ENCODE results near the gene PTPRH.

Gene PTPRH

DNA sequence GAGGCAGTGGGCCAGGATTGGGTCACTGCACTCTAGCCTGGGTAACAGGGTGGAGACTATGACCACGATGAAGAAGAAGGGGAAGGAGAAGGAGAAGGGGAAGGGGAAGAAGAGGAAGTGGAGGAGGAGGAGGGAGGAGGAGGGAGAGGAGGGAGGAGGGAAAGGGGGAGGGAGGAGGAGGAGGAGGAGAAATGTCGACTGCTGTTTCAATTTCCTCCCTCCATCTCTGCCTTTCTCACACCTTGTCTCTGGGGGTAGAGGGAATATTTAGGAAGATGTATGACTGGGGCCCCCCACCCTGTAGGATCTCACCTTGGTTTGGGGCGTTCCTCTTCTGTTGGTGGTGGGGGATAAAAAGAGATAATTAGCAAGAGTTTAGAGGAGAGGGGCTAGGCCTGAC is 64.1 kb downstream of the PTPRH start:
- no peak overlapping the region for H3K4me3 ChIP-seq (ENCODE audit: low read length)
- no peak for DNase-seq (ENCODE audit: low read depth)
- TF ChIP-seq, protein P1, sequence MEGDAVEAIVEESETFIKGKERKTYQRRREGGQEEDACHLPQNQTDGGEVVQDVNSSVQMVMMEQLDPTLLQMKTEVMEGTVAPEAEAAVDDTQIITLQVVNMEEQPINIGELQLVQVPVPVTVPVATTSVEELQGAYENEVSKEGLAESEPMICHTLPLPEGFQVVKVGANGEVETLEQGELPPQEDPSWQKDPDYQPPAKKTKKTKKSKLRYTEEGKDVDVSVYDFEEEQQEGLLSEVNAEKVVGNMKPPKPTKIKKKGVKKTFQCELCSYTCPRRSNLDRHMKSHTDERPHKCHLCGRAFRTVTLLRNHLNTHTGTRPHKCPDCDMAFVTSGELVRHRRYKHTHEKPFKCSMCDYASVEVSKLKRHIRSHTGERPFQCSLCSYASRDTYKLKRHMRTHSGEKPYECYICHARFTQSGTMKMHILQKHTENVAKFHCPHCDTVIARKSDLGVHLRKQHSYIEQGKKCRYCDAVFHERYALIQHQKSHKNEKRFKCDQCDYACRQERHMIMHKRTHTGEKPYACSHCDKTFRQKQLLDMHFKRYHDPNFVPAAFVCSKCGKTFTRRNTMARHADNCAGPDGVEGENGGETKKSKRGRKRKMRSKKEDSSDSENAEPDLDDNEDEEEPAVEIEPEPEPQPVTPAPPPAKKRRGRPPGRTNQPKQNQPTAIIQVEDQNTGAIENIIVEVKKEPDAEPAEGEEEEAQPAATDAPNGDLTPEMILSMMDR (conservative IDR thresholded peaks at IDR 0.05; ENCODE audit: low read length) = no peak

GRCh38 chr19:55141696-55142095 is 67.6 kb downstream of the PTPRH start:
- no peak overlapping the region for H3K4me3 ChIP-seq (ENCODE audit: low read length)
- no peak for DNase-seq (ENCODE audit: low read depth)
- TF ChIP-seq, protein P1 (conservative IDR thresholded peaks at IDR 0.05; ENCODE audit: low read length) = no peak

GRCh38 chr19:55137915-55138314 is 71.4 kb downstream of the PTPRH start:
- H3K4me3 ChIP-seq (ENCODE audit: low read length) = no peak overlapping the region
- TF ChIP-seq, protein P1 (conservative IDR thresholded peaks at IDR 0.05; ENCODE audit: low read length) = no peak
- no peak for DNase-seq (ENCODE audit: low read depth)

DNA sequence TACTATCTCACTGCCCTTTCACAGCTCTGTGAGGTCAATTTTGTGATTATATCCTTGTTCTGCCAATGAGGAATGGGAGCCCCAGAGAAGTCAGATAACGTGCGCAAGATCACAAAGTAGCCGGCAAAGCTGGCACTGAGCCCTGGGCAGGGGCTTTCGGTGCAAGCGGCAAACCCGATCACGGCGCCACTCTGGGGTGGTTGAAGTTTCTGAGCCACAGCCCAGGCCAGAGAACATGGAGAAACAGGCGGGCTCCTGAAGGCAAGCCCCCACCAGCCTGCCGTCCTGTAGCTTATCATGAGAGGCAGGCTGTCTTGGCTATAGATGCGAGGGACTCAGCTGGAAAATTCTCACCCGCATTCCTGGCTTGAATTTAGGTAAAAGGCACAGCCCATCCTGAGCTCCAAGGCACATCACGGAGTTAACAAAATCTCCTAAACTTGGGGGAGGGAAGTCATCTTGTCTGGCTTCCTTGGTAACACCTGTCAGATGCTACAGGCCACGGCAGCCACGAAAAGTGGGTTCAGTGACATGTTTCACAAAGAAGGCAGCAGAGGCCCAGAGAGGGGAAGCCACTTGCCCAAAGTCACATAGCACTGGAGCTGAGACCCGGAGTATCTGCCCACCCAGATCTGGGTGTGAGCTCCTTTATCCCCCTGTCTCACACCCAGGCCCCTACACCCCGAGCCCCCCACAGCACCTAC is 72.8 kb downstream of the PTPRH start:
- no peak for DNase-seq (ENCODE audit: low read depth)
- H3K4me3 ChIP-seq (ENCODE audit: low read length) = no peak overlapping the region
- TF ChIP-seq, protein P1 (conservative IDR thresholded peaks at IDR 0.05; ENCODE audit: low read length) = no peak

DNA sequence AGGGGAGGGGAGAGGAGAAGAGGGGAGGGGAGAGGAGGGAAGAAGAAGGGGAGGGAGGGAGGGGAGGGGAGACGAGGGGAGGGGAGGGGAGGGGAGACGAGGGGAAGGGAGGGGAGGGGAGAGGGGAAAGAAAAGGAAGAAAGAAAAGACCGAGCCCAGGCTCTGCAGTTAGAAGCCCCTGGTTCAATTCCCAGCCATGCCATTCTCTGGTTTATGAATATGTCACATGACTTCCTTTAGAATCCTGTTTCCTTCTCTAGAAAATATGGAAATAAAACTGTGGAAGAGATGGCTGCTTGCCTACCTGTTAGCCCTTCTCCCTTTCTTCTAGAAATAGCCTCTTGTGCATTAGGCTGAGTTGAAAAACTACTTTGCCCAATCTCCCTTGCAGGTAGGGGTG is 74.6 kb downstream of the PTPRH start:
- no peak for DNase-seq (ENCODE audit: low read depth)
- no peak overlapping the region for H3K4me3 ChIP-seq (ENCODE audit: low read length)
- TF ChIP-seq, protein P1 (conservative IDR thresholded peaks at IDR 0.05; ENCODE audit: low read length) = no peak

GRCh38 chr19:55133639-55134444 is 75.5 kb downstream of the PTPRH start:
- DNase-seq (ENCODE audit: low read depth) = no peak
- TF ChIP-seq, protein P1 (conservative IDR thresholded peaks at IDR 0.05; ENCODE audit: low read length) = no peak
- H3K4me3 ChIP-seq (ENCODE audit: low read length) = no peak overlapping the region

Data from AG10803 (cell line).